Trophoblast cell (in vitro differentiated cells and primary cell): ENCODE data around the gene SPRR2F.
"Not testable (repeated sequence)": the region's sequence is repeated elsewhere in the genome, so short reads cannot be mapped to it uniquely, and the experiment has no call there.

ENCODE experiments used
- DNase-seq, 2 donors: peaks; one replicate each; pipeline ENCODE4 v3.0.0-alpha.2; 2016
- H2AFZ ChIP-seq: 2 replicates; pipeline ENCODE4 v1.6.1; 2013; ENCODE audit warnings: low read length, moderate library complexity, mild to moderate bottlenecking; ENCODE audit not compliant: insufficient read depth, poor library complexity
- H2AK5ac ChIP-seq: 2 replicates; pipeline ENCODE4 v1.6.1; 2013; ENCODE audit warnings: mild to moderate bottlenecking, low read length
- H2BK120ac ChIP-seq: 2 replicates; pipeline ENCODE4 v1.6.1; 2013; ENCODE audit warnings: low read length, mild to moderate bottlenecking, moderate library complexity; ENCODE audit not compliant: insufficient read depth, poor library complexity
- H2BK12ac ChIP-seq: 2 replicates; pipeline ENCODE4 v1.6.1; 2013; ENCODE audit warnings: mild to moderate bottlenecking, low read length, moderate library complexity
- H2BK5ac ChIP-seq: 2 replicates; pipeline ENCODE4 v1.6.1; 2013; ENCODE audit warnings: low read length, low read depth, moderate library complexity, mild to moderate bottlenecking; ENCODE audit not compliant: poor library complexity
- H3K14ac ChIP-seq: 2 replicates; pipeline ENCODE4 v1.6.1; 2013; ENCODE audit warnings: mild to moderate bottlenecking, low read length
- H3K18ac ChIP-seq: 2 replicates; pipeline ENCODE4 v1.6.1; 2013; ENCODE audit warnings: mild to moderate bottlenecking, low read length
- H3K23ac ChIP-seq: 2 replicates; pipeline ENCODE4 v1.6.1; 2013; ENCODE audit warnings: low read length
- H3K27ac ChIP-seq: 2 replicates; pipeline ENCODE4 v1.5.1; 2013; ENCODE audit warnings: low read depth, mild to moderate bottlenecking, inconsistent platforms, low read length, moderate library complexity
- H3K27me3 ChIP-seq: 2 replicates; pipeline ENCODE4 v1.6.1; 2013; ENCODE audit warnings: inconsistent platforms, mild to moderate bottlenecking, low read length, moderate library complexity; ENCODE audit not compliant: insufficient read depth
- H3K36me3 ChIP-seq, 2 experiments: 1 replicate in 1 of 2; 2 replicates in 1 of 2; pipeline ENCODE4 v1.6.1; 2013; ENCODE audit warnings: low read length in 2 of 2, mild to moderate bottlenecking in 2 of 2, moderate library complexity in 1 of 2; ENCODE audit not compliant: insufficient read depth in 2 of 2, control insufficient read depth in 1 of 2
- H3K4ac ChIP-seq: 2 replicates; pipeline ENCODE4 v1.6.1; 2013; ENCODE audit warnings: low read depth, mild to moderate bottlenecking, low read length, moderate library complexity
- H3K4me1 ChIP-seq, 2 experiments: 1 replicate in 1 of 2; 2 replicates in 1 of 2; pipeline ENCODE4 v1.6.1; 2013; ENCODE audit warnings: low read length in 2 of 2, mild to moderate bottlenecking in 2 of 2, moderate library complexity in 1 of 2; ENCODE audit not compliant: insufficient read depth in 2 of 2, control insufficient read depth in 1 of 2
- H3K4me2 ChIP-seq: 2 replicates; pipeline ENCODE4 v1.6.1; 2013; ENCODE audit warnings: inconsistent platforms, mild to moderate bottlenecking, low read length, moderate library complexity
- H3K4me3 ChIP-seq: 2 replicates; pipeline ENCODE4 v1.5.1; 2013; ENCODE audit warnings: mild to moderate bottlenecking, low read depth, low read length, inconsistent platforms
- H3K79me1 ChIP-seq: one replicate; pipeline ENCODE4 v1.6.1; 2013; ENCODE audit warnings: low read length
- H3K79me2 ChIP-seq: 2 replicates; pipeline ENCODE4 v1.6.1; 2013; ENCODE audit warnings: low read length, mild to moderate bottlenecking; ENCODE audit not compliant: control insufficient read depth, insufficient read depth, poor library complexity
- H3K9ac ChIP-seq: 2 replicates; pipeline ENCODE4 v1.6.1; 2013; ENCODE audit warnings: mild to moderate bottlenecking, low read length
- H3K9me3 ChIP-seq: 2 replicates; pipeline ENCODE4 v1.6.1; 2013; ENCODE audit warnings: low read depth, mild to moderate bottlenecking, control low read depth, inconsistent platforms, low read length; ENCODE audit not compliant: insufficient read depth
- H4K12ac ChIP-seq: 2 replicates; pipeline ENCODE4 v1.6.1; 2013; ENCODE audit warnings: low read depth, mild to moderate bottlenecking, low read length, moderate library complexity
- H4K8ac ChIP-seq: 2 replicates; pipeline ENCODE4 v1.6.1; 2013; ENCODE audit warnings: low read depth, mild to moderate bottlenecking, low read length, moderate library complexity
- H4K91ac ChIP-seq: one replicate; pipeline ENCODE4 v1.6.1; 2013; ENCODE audit warnings: low read depth, mild to moderate bottlenecking, low read length, moderate library complexity
- WGBS: extraction: QIAGEN DNeasy Blood & Tissue Kit; methylation state at CpG from one replicate; pipeline ENCODE4 v1.1.7; 2013; ENCODE audit warnings: missing lambda C conversion rate; ENCODE audit not compliant: insufficient read length, insufficient coverage; ENCODE audit errors: extremely low coverage; 5-methylcytosine and 5-hydroxymethylcytosine counted together

The SPRR2F gene

GRCh38 chr1:153128688-153129087, 15.4 kb upstream of the SPRR2F start:
- H3K27me3 ChIP-seq: not testable (repeated sequence)
- no CpG with 5 or more reads among the region's 4 CpGs for WGBS

DNA sequence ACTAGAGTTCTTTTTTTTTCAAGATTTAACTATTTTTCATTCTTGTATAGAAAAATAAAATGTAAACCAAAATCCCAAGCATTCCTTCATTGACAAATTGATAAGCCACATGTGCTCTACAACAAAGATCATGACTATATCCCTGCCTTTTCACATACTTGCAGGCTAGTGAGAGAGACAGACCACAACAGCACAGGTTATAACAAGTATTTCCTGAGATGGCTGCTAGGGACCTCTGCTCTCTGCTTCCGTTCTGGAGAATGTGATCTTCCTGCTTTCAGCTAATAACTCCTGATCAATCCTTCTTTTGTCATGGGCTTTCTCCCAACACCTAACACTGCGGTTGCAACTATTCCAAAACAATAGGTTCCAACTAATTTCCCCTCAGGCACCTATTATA, 14.0 kb upstream of the SPRR2F start:
- Histone ChIP-seq H3K4ac (no peak overlapping the region), H3K79me2 (no peaks in the 10 kb centered on the region), H2BK120ac (no peak overlapping the region), H3K4me2 (no peak overlapping the region), H3K27me3 (no peaks in the 10 kb centered on the region), H3K4me1 (no peaks in the 10 kb centered on the region), H4K12ac (no peak overlapping the region), H4K91ac (no peak overlapping the region), H3K9me3 (peaks cover 2% of the 10 kb centered on the region), H2AK5ac (no peak overlapping the region), H3K36me3 (peaks cover 0 to 2% of the 10 kb centered on the region in 2 experiments), H3K23ac (no peak overlapping the region), H3K4me3 (no peak overlapping the region), H2BK5ac (no peak overlapping the region), H3K18ac (no peak overlapping the region), H2BK12ac (no peak overlapping the region), H3K14ac (no peak overlapping the region), H3K9ac (no peak overlapping the region), H3K79me1 (peaks cover 3% of the 10 kb centered on the region), H2AFZ (no peak overlapping the region), H3K27ac (no peak overlapping the region), H4K8ac (no peak overlapping the region)
- DNase-seq: no peak
- no CpG with 5 or more reads among the region's 2 CpGs for WGBS

More at GRCh38 chr1:153128688-153129087, 15.4 kb upstream of the SPRR2F start:
- H3K18ac ChIP-seq, H3K79me1 ChIP-seq, H3K4me3 ChIP-seq, H3K4me1 ChIP-seq, H3K9me3 ChIP-seq, H3K4me2 ChIP-seq, H2BK120ac ChIP-seq, H3K14ac ChIP-seq, H2AFZ ChIP-seq, H3K36me3 ChIP-seq, H3K27ac ChIP-seq, H3K79me2 ChIP-seq, H3K23ac ChIP-seq, H4K8ac ChIP-seq, H4K91ac ChIP-seq, H3K4ac ChIP-seq, H2BK12ac ChIP-seq, H3K9ac ChIP-seq, H2AK5ac ChIP-seq, H2BK5ac ChIP-seq, DNase-seq, H4K12ac ChIP-seq: not testable (repeated sequence)

GRCh38 chr1:153125536-153125935, 12.2 kb upstream of the SPRR2F start:
- no peak overlapping the region for H2AFZ ChIP-seq
- H3K9ac ChIP-seq: no peak overlapping the region
- no peak overlapping the region for H2BK5ac ChIP-seq
- H3K79me1 ChIP-seq: peaks cover 3% of the 10 kb centered on the region
- H3K4ac ChIP-seq: no peak overlapping the region
- H3K4me1 ChIP-seq: no peaks in the 10 kb centered on the region
- H3K27me3 ChIP-seq: no peaks in the 10 kb centered on the region
- H3K18ac ChIP-seq: no peak overlapping the region
- H4K91ac ChIP-seq: no peak overlapping the region
- no peak overlapping the region for H4K8ac ChIP-seq
- H3K9me3 ChIP-seq: peaks cover 2% of the 10 kb centered on the region
- H2AK5ac ChIP-seq: no peak overlapping the region
- H3K36me3 ChIP-seq: peaks cover 0 to 2% of the 10 kb centered on the region in 2 experiments
- no peak overlapping the region for H3K4me3 ChIP-seq
- WGBS: no CpG with 5 or more reads among the region's 1 CpG
- no peak for DNase-seq
- no peaks in the 10 kb centered on the region for H3K79me2 ChIP-seq
- H3K27ac ChIP-seq: no peak overlapping the region
- H3K4me2 ChIP-seq: no peak overlapping the region
- no peak overlapping the region for H3K23ac ChIP-seq
- no peak overlapping the region for H2BK12ac ChIP-seq
- H2BK120ac ChIP-seq: no peak overlapping the region
- no peak overlapping the region for H3K14ac ChIP-seq
- no peak overlapping the region for H4K12ac ChIP-seq

DNA sequence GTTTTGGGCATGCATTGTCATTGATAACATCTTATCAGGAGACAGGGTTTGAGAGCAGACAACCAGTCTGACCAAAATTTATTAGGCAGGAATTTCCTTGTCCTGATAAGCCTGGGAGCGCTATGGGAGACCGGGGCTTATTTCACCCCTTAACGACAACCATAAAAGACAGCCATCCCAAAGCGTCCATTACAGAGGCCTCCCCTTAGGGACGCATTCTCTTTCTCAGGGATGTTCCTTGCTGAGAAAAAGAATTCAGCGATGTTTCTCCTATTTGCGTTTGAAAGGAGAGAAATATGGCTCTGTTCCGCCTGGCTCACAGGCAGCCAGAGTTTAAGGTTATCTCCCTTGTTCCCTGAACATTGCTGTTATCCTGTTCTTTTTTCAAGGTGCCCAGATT, 10.5 kb upstream of the SPRR2F start:
- Histone ChIP-seq H2BK12ac (peak overlapping the region; percentile 36), H3K27ac (peak overlapping the region; percentile 4)
- not testable (repeated sequence) for H2AFZ ChIP-seq, DNase-seq, H4K91ac ChIP-seq, H4K12ac ChIP-seq, H3K23ac ChIP-seq, H3K4me2 ChIP-seq, H3K18ac ChIP-seq, H2BK120ac ChIP-seq, H3K36me3 ChIP-seq, H2BK5ac ChIP-seq, H3K4me1 ChIP-seq, H3K4ac ChIP-seq, H3K14ac ChIP-seq, H3K4me3 ChIP-seq, H3K79me1 ChIP-seq, H4K8ac ChIP-seq, H2AK5ac ChIP-seq, H3K79me2 ChIP-seq, H3K9me3 ChIP-seq, H3K27me3 ChIP-seq, H3K9ac ChIP-seq
- no CpG with 5 or more reads among the region's 8 CpGs for WGBS
